CD14-positive monocyte (primary cell): ENCODE measurements around the gene PPP2R2D. TPM values are rescaled to one million over a fixed set of nuclear protein-coding genes. Genes with fewer than 3 reads are reported as not detected.

Source experiments
- DNase-seq, 3 donors: peaks; one replicate each; pipeline ENCODE4 v3.0.0-alpha.2; 2011 to 2022
- H2AFZ ChIP-seq: 2 replicates; pipeline ENCODE4 v1.6.0; 2012; ENCODE audit warnings: mild to moderate bottlenecking, low read depth, low read length, inconsistent platforms; ENCODE audit not compliant: insufficient read depth, poor library complexity, severe bottlenecking
- H3K27ac ChIP-seq, 2 donors: 1 replicate in 1 of 2; 2 replicates in 1 of 2; pipeline ENCODE4 v1.5.1; 2012 to 2013; ENCODE audit warnings: low read length in 2 of 2, control low read depth in 1 of 2, inconsistent platforms in 1 of 2, low read depth in 1 of 2, mild to moderate bottlenecking in 1 of 2
- H3K27me3 ChIP-seq, 2 donors: one replicate each; pipeline versions ENCODE4 v1.6.0 to v1.6.1; 2011 to 2013; ENCODE audit warnings: low read length in 2 of 2; ENCODE audit not compliant: control insufficient read depth in 2 of 2, insufficient read depth in 2 of 2
- H3K36me3 ChIP-seq, 2 donors: replicated peaks in 1 of 2; 1 replicate in 1 of 2; 2 replicates in 1 of 2; pipeline versions ENCODE4 v1.5.1 to v1.6.1; 2012 to 2013; ENCODE audit warnings: low read length in 2 of 2, control low read depth in 1 of 2, inconsistent platforms in 1 of 2, mild to moderate bottlenecking in 1 of 2; ENCODE audit not compliant: insufficient read depth in 2 of 2, control insufficient read depth in 1 of 2
- H3K4me1 ChIP-seq, 2 donors: 1 replicate in 1 of 2; 2 replicates in 1 of 2; pipeline versions ENCODE4 v1.5.1 to v1.6.1; 2012 to 2013; ENCODE audit warnings: low read length in 2 of 2, control low read depth in 1 of 2, inconsistent platforms in 1 of 2, mild to moderate bottlenecking in 1 of 2, moderate library complexity in 1 of 2; ENCODE audit not compliant: insufficient read depth in 2 of 2, control insufficient read depth in 1 of 2
- H3K4me2 ChIP-seq: replicated peaks from 2 replicates; pipeline ENCODE3; 2012; ENCODE audit warnings: low read length, moderate library complexity, mild to moderate bottlenecking; ENCODE audit not compliant: poor library complexity, severe bottlenecking; ENCODE audit errors: extremely low read depth
- H3K4me3 ChIP-seq, 3 experiments: fragments of 200-600 bp in 1 of 3; sonication (generic) in 1 of 3; replicated peaks in 1 of 3; 1 replicate in 2 of 3; 2 replicates in 1 of 3; pipeline ENCODE4 v1.5.1; 2011 to 2013; ENCODE audit warnings: low read length in 3 of 3, mild to moderate bottlenecking in 3 of 3, control low read depth in 2 of 3, low read depth in 2 of 3, inconsistent platforms in 1 of 3, moderate library complexity in 1 of 3
- H3K79me2 ChIP-seq: 2 replicates; pipeline ENCODE4 v1.6.0; 2012; ENCODE audit warnings: mild to moderate bottlenecking, control low read depth, inconsistent platforms, low read length, moderate library complexity; ENCODE audit not compliant: insufficient read depth
- H3K9ac ChIP-seq: 2 replicates; pipeline ENCODE4 v1.6.0; 2017; ENCODE audit warnings: low read length, mild to moderate bottlenecking; ENCODE audit not compliant: insufficient read depth, poor library complexity, severe bottlenecking
- H3K9me3 ChIP-seq, 2 donors: replicated peaks in 1 of 2; 1 replicate in 1 of 2; 2 replicates in 1 of 2; pipeline versions ENCODE4 v1.5.1 to v1.6.1; 2012 to 2013; ENCODE audit warnings: low read length in 2 of 2, control low read depth in 1 of 2; ENCODE audit not compliant: control insufficient read depth in 1 of 2, insufficient read depth in 1 of 2
- H4K20me1 ChIP-seq: 2 replicates; pipeline ENCODE4 v1.6.0; 2012; ENCODE audit warnings: mild to moderate bottlenecking, low read length, control low read depth, moderate library complexity; ENCODE audit not compliant: insufficient read depth
- H3K27ac Mint-ChIP-seq, 7 donors: one replicate each; pipeline ENCODE4 v1.8.0; 2020; ENCODE audit warnings: mild to moderate bottlenecking in 7 of 7, mixed read lengths in 7 of 7, moderate library complexity in 6 of 7, inconsistent platforms in 2 of 7
- H3K27me3 Mint-ChIP-seq, 3 donors: one replicate each; pipeline ENCODE4 v1.8.0; 2021 to 2022; ENCODE audit warnings: low read depth in 3 of 3, mild to moderate bottlenecking in 3 of 3, mixed read lengths in 3 of 3, moderate library complexity in 3 of 3, inconsistent platforms in 1 of 3
- H3K36me3 Mint-ChIP-seq, 2 donors: one replicate each; pipeline ENCODE4 v1.8.0; 2020; ENCODE audit warnings: mixed read lengths in 2 of 2, inconsistent platforms in 1 of 2, mild to moderate bottlenecking in 1 of 2
- H3K4me1 Mint-ChIP-seq: one replicate; pipeline ENCODE4 v1.8.0; 2020; ENCODE audit warnings: mild to moderate bottlenecking, mixed read lengths
- H3K4me3 Mint-ChIP-seq, 2 donors: one replicate each; pipeline ENCODE4 v1.8.0; 2020; ENCODE audit warnings: mild to moderate bottlenecking in 2 of 2, mixed read lengths in 2 of 2, moderate library complexity in 1 of 2
- H3K9me3 Mint-ChIP-seq, 7 donors: one replicate each; pipeline ENCODE4 v1.8.0; 2020 to 2022; ENCODE audit warnings: mixed read lengths in 7 of 7, mild to moderate bottlenecking in 6 of 7, moderate library complexity in 6 of 7, inconsistent platforms in 2 of 7
- CTCF ChIP-seq: fragments of 200-600 bp; IDR thresholded peaks from one replicate; pipeline ENCODE4 v1.8.0; 2022; ENCODE audit warnings: antibody characterized with exemption, mild to moderate bottlenecking
- WGBS: methylation state at CpG from one replicate; pipeline ENCODE4 v1.1.5; 2013; ENCODE audit warnings: missing lambda C conversion rate; ENCODE audit not compliant: insufficient coverage; 5-methylcytosine and 5-hydroxymethylcytosine counted together
- intact Hi-C, 2 donors: fragments of 100-400 bp; cut with micrococcal nuclease; formaldehyde crosslinking; loops; one replicate each; pipeline versions ENCODE4 v1.15.0 to v1.15.1; 2023
- polyA plus RNA-seq, 3 donors: library from polyadenylated mRNA; depleted of rRNA in 1 of 3; unstranded in 2 of 3; stranded (reverse) in 1 of 3; fragments of 300-500 nt in 2 of 3; fragments of >200 nt in 1 of 3; fragmentation: Illumina TruSeq in 2 of 3; gene quantifications; 1 replicate in 2 of 3; 2 replicates in 1 of 3; pipeline ENCODE4 v1.2.3, GENCODE V29; 2012 to 2021

Gene PPP2R2D
- polyA plus RNA-seq, 3 donors: 12.8 to 23.5 (median 12.9) TPM

GRCh38 chr10:131920693-131921092 lies 19.9 kb downstream of the PPP2R2D start:
- no peaks in the 10 kb centered on the region for H3K36me3 ChIP-seq
- no peak for TF ChIP-seq CTCF
- H3K4me3 ChIP-seq: no peak overlapping the region
- Mint-ChIP-seq H3K27me3 (no peaks in the 10 kb centered on the region), H3K27ac (peak overlapping the region in 1 of 7 donors; percentile 58), H3K9me3 (peaks cover 2 to 12% (median 9%) of the 10 kb centered on the region in 7 donors), H3K36me3 (peaks cover 5 to 9% of the 10 kb centered on the region in 2 donors), H3K4me3 (no peak overlapping the region), H3K4me1 (peaks cover 16% of the 10 kb centered on the region)
- H3K79me2 ChIP-seq: peaks cover 79% of the 10 kb centered on the region
- no peak overlapping the region for H3K27ac ChIP-seq
- DNase-seq: no peak
- H4K20me1 ChIP-seq: peaks cover 88% of the 10 kb centered on the region
- no peak overlapping the region for H3K9ac ChIP-seq
- peaks cover 5% of the 10 kb centered on the region in 2 donors for H3K9me3 ChIP-seq
- H3K27me3 ChIP-seq: no peaks in the 10 kb centered on the region
- WGBS: 70% methylated on average over 5 of the region's 5 CpGs
- intact Hi-C loops: no loop called here
- H3K4me1 ChIP-seq: peaks cover 0 to 13% of the 10 kb centered on the region in 2 donors
- H3K4me2 ChIP-seq: no peak overlapping the region
- H2AFZ ChIP-seq: no peak overlapping the region

GRCh38 chr10:131921184-131921583 lies 20.4 kb downstream of the PPP2R2D start:
- intact Hi-C loops: no loop called here
- no peak for DNase-seq
- H3K79me2 ChIP-seq: peaks cover 79% of the 10 kb centered on the region
- peaks cover 88% of the 10 kb centered on the region for H4K20me1 ChIP-seq
- Mint-ChIP-seq H3K9me3 (peaks cover 2 to 14% (median 7%) of the 10 kb centered on the region in 7 donors), H3K4me1 (peaks cover 16% of the 10 kb centered on the region), H3K27ac (peak overlapping the region in 2 of 7 donors; percentile 31 to 58), H3K36me3 (peaks cover 5 to 9% of the 10 kb centered on the region in 2 donors), H3K27me3 (no peaks in the 10 kb centered on the region), H3K4me3 (no peak overlapping the region)
- H3K9me3 ChIP-seq: peaks cover 5 to 8% of the 10 kb centered on the region in 2 donors
- H3K9ac ChIP-seq: no peak overlapping the region
- 96% methylated on average over 8 of the region's 8 CpGs for WGBS
- H3K27me3 ChIP-seq: no peaks in the 10 kb centered on the region
- peaks cover 0 to 13% of the 10 kb centered on the region in 2 donors for H3K4me1 ChIP-seq
- no peak overlapping the region for H2AFZ ChIP-seq
- no peak overlapping the region for H3K27ac ChIP-seq
- no peak overlapping the region for H3K4me3 ChIP-seq
- no peak overlapping the region for H3K4me2 ChIP-seq
- H3K36me3 ChIP-seq: no peaks in the 10 kb centered on the region
- no peak for TF ChIP-seq CTCF
